Fibroblast of peridontal ligament (primary cell): ENCODE data around the gene IZUMO1.
"Not testable (repeated sequence)": the region's sequence is repeated elsewhere in the genome, so short reads cannot be mapped to it uniquely, and the experiment has no call there.

ENCODE experiments used
- DNase-seq: peaks from one replicate; pipeline ENCODE4 v3.0.0-alpha.2; 2010; ENCODE audit errors: extremely low read depth

IZUMO1 gene

DNA sequence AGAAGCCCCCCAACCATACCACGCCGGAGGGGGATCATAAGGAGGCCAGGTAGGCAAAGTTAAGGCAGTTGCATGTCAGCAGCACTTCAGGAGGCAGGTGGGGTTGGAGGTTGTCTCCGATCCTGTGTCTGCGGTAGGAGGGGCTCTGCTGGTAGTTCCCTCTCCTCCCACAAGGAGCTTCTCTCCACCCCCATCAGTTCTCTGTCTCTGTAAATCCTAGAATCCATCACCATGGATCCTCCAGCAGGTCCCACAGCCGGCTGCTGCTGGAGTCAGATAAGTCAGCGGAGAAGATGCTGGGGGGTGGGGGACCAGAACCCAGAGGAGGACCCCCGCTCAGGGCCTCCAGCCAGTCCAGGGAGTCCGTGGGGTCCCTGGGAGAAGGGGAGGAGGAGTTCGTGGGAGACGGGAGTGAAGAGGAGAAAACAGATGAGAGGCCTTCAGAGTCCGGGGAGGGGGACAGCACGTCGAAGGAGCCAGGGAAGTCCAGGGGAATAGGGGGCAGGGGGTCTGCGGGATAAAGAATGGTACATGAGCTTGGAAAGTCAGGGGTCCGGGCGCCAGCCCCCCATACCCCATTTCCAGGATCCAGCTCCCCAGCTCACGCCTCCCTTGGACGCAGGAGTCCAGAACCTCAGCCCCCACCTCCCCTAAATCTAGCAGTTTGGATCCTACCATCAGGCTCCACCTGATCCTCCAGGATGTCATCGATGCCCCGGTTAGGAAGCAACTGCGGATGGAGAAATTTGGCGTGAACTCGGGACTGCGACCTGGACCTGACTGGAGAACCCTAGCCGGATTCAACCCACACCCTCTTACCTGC is 33.5 kb downstream of the IZUMO1 start:
- DNase-seq, result no peak

GRCh38 chr19:48711106-48711662 is 35.5 kb downstream of the IZUMO1 start:
- no peak for DNase-seq

DNA sequence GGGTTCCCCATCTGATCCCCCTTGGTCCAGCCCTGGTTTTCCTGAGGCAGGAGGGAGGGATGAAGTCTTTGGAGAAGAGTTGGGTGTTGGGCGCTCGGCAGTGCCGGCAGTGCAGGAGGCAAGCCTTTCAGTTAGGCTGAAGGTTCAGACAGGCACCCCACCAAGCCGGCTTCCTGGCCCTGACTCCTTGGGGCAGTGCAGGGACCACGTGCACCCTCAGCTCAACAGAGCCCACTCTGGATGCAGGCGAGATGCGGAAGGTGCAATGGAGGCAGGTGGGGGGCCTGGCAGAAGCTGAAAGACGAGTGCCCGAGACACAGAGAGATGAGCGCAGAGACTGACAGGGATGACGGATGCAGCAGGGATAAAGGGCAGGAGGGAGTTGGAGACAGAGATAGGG is 38.2 kb downstream of the IZUMO1 start:
- no peak for DNase-seq

DNA sequence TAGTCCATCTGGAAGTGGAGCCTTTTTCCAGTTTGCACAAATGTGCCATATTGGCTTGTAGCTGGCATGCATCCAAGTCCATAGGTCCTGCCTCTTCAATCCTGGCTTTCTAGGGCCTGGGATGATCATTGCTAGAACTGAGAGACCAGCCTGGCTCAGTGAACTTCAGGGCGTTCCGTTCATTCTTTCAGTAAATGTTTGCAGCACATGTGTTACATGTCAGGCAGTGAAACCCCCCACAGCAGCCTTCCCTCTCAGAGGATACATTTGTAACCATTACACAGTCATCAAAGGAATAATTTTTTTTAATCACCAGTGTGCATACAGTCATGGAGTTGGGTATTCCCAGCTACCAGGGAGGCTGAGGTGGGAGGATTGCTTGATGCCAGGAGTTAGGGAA is 41.3 kb downstream of the IZUMO1 start:
- no peak for DNase-seq

DNA sequence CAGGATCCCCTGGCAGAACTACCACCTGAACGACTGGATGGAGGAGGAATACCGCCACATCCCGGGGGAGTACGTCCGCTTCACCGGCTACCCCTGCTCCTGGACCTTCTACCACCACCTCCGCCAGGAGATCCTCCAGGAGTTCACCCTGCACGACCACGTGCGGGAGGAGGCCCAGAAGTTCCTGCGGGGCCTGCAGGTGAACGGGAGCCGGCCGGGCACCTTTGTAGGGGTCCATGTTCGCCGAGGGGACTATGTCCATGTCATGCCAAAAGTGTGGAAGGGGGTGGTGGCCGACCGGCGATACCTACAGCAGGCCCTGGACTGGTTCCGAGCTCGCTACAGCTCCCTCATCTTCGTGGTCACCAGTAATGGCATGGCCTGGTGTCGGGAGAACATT is 43.4 kb downstream of the IZUMO1 start:
- no peak for DNase-seq

- no peak for DNase-seq
Measured at GRCh38 chr19:48702701-48703100, 44.0 kb downstream of the IZUMO1 start.

DNA sequence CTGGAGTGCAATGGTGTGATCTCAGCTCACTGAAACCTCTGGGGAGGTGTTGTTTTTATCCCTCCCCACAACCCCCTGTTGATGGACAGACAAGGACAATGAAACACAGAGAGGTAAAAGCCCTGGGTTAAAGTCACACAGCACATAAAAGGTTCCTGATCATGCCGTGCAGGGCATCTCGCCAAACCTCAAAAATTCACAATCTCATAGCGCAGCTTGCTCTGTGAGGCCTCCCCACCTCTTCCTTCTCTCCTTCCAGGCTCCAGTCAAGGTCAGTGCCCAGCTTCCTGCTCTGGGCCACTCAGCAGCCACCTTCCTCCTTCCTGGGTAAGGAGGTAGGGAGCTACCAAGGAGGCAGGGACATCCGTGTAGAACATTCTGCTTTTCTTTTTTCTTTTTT is 48.7 kb downstream of the IZUMO1 start:
- DNase-seq, result peak; percentile 69

DNA sequence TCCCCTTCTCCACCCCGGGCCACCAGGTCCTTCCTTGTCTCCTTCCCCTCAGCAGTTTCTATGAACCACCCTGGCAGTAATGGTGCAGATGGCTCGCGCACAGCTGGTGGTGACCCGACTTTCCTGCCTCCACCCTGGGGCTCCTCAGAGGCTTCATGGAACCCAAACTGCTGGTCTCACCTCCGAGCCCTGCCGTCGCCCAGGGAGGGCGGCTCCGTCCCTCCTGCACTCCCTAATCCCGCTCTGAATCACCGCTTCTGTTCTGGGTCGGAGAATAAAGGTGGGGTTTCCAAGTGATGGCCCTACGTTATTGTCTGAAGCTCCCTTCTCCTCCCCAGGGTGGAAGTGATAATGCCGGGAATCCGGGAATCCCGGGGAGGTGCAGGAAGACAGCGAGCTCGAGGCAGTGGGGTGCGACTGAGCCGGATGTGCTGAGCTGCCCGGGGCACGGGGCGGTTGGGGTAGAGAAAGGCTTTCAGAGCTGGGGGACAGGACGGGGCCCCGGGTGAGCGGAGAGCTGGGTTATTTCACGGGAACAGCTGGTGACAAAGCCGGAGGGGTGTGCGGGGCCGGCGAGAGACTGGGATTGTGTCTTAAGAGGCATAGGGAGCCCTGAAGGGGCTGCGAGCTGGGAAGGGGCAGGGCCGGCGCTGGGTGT is 50.2 kb downstream of the IZUMO1 start:
- no peak for DNase-seq

GRCh38 chr19:48695743-48696352 is 50.9 kb downstream of the IZUMO1 start, which contains the start of gene FUT2:
Gene FUT2 (plus strand): TSS chr19:48695971. CDS start chr19:48702957, 6,986 bp downstream.
- no peak for DNase-seq

GRCh38 chr19:48693629-48694028 is 53.1 kb downstream of the IZUMO1 start:
- not testable (repeated sequence) for DNase-seq
